GM19193 (cell line): ENCODE measurements around the gene RYR1.

ENCODE experiments used
- POLR2A ChIP-seq: IDR thresholded peaks from 4 replicates; pipeline ENCODE4 v1.6.1; 2011; ENCODE audit not compliant: insufficient read depth, insufficient read length; ENCODE audit errors: extremely low read depth

RYR1 gene

GRCh38 chr19:38526430-38526829 is 92.9 kb downstream of the RYR1 start:
- TF ChIP-seq POLR2A = no peak

GRCh38 chr19:38527466-38528136 is 94.1 kb downstream of the RYR1 start:
- no peak for TF ChIP-seq POLR2A

DNA sequence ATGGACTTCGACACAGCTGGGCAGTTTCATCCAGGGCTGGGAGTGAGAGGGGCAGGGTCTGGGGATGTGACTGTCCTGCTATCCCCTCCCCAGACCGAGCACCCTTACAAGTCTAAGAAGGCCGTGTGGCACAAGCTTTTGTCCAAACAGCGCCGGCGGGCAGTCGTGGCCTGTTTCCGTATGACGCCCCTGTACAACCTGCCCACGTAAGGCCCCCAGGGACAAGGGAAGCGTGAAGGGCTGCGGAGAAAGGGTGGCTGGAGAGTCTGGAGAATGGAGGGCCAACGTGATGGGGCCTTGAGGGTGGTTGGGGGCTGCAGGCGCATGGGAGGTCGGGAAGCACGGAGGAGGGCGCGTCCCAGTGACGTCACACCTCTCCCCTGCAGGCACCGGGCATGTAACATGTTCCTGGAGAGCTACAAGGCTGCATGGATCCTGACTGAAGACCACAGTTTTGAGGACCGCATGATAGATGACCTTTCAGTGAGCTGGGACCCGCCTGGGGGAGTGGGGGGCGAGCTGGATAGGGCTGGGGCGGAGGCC is 94.8 kb downstream of the RYR1 start:
- no peak for TF ChIP-seq POLR2A

- TF ChIP-seq POLR2A = no peak
These were observed 95.4 kb downstream of the RYR1 start for GRCh38 chr19:38528931-38529330.

- TF ChIP-seq POLR2A = no peak
These were observed 98.0 kb downstream of the RYR1 start for GRCh38 chr19:38531515-38531914.

DNA sequence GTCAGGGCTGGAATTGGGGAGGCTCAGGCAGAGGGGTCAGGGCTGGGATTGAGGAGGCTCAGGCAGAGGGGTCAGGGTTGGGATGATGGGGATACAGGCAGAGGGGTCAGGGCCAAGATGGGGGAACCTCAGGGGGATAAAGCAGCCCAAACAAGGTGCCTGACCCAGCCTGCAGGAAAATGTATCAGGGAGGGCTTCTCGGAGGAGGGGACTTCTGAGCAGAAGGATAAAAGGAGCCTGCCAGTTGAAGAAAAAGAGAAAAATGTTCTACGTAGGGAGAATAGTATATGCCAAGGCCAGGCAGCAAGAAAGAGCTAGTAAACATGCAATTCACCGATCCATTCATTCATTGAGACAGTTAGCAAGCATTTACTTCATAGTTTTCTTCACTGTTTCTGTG is 99.4 kb downstream of the RYR1 start:
- no peak for TF ChIP-seq POLR2A

DNA sequence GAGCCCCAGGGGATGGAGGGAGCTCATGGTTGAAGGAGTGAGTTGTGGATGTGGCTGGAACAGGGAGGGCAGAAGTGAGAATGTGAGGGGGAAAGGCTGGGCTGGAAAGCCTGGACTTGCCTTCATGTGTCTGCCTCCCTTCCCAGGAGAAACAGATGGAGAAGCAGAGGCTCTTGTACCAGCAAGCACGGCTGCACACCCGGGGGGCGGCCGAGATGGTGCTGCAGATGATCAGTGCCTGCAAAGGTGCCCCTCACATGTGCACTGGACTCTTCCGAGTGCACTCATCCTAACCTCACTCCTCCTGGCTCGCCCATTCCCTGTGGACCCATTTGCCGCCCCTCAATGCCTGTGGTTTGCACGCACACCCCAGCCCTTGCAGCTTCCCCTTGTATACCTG is 101.1 kb downstream of the RYR1 start:
- no peak for TF ChIP-seq POLR2A

DNA sequence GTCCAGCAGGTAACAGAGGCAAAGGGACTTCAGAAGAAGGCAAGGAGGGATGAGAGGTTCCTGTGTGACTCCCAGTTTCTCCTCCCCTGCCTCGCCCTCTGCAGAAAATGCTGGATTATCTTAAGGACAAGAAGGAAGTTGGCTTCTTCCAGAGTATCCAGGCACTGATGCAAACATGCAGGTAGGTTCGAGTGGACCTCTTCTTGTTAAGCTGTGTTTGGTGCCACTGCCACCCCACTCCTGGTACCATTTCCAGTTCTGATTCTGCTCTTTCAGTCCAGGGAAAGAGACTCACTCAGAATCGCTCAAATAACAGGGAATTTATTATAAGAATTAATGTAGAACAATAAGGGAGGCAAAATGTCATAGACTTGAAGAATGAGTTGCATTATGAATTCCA is 101.7 kb downstream of the RYR1 start:
- TF ChIP-seq POLR2A = no peak

DNA sequence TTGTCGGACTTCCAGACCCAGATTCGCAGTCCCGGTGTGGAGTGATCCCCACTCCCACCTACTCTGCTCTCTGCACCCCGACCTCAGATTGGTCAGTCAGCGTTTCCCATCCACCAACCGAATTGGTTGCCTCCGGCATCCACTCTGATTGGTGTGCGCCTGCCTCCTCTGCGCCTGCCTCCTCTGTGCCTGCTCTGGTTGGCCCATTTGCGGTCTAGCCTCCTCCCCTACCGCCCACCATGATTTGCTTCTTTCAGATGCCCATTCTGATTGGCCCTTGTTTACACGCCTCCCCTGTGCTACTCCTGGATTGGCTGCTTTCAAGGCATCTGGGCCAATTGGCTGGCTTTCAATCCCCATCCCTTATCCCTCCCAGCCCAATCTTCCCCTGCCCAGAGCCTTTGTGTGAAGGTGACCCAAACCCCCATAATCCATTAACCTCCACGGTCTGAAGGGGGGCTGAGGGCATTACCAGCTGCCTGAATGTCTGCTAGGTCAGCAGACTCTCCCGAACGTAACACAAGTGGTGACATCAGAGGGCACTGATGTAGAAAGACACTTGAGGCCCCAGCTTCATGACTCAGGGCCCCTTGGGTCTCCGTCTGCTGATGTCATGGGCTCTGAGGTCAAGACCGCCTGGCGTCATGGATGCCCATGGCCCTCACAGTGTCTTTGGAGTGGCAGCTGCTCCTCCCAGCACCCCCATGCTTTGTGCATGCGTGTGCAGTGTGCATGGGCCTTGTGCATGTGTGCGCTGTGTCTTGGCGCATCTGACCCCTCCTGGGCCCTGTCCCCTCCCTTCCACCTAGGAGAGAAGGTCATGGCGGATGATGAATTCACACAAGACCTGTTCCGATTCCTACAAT is 103.8 kb downstream of the RYR1 start:
- TF ChIP-seq POLR2A = no peak

GRCh38 chr19:38538386-38538785 is 104.9 kb downstream of the RYR1 start:
- TF ChIP-seq POLR2A = no peak

DNA sequence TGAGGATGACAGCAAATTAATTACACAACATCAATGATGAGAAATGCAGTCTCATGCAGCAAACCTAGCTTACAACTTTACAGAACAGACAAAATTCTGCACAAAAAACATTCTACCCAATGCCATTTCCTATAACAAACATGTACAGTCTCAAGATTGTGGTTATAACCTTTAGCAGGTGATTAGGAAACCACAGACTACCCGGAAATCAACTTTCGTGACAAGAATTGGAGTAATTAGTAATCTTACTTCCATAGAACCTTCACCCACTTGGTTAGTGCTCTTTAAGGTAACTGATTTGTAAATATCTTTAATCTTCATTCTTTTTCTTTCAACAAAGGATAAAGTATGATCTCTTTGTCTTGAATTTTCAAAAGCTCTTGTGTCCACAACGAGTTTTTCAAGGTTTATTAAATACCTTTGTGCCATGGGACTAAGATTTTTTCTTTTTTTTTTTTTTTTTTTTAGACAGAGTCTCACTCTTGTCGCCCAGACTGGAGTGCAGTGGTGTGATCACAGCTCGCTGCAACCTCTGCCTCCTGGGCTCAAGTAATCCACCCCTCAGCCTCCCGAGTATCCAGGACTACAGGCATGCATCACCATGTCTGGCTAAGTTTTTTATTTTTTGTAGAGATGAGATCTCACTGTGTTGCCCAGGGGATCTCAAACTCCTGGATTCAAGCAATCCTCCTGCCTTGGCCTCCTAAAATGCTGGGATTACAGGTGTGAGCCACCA is 105.5 kb downstream of the RYR1 start:
- no peak for TF ChIP-seq POLR2A

- no peak for TF ChIP-seq POLR2A
These were observed 106.3 kb downstream of the RYR1 start for GRCh38 chr19:38539751-38540150.

DNA sequence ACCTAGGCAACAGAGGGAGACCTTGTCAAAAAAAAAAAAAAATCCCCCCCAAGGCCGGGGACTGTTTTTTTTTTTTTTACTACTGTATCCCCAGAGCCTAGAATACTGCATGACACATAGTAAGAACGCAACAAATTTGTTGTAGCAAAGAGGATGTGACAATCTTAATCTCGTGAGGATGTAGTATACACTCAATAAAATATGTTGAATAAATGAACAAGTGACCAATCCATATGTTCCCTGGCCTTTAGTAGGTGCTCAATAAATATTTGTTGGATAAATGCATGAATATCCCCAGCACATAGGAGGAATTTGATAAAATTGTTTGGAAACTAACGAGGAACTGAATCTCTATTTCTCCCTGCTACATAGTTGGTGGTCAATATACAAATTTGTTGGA is 108.5 kb downstream of the RYR1 start:
- no peak for TF ChIP-seq POLR2A

- TF ChIP-seq POLR2A = no peak
These were observed 109.9 kb downstream of the RYR1 start for GRCh38 chr19:38543286-38543806.
